GM23338 (cell line): ENCODE data around the gene TYRO3. TPM values are rescaled to one million over a fixed set of nuclear protein-coding genes. Genes with fewer than 3 reads are reported as not detected.

Experiments used
- ATAC-seq: fragments of 200-7000 bp; cut with Tn5 transposase; 3 replicates; pipeline ENCODE4 v1.9.1; 2020
- DNase-seq: peaks from one replicate; pipeline ENCODE4 v3.0.0-alpha.2; 2015; ENCODE audit warnings: low spot score
- H2AFZ ChIP-seq: fragments of 200-600 bp; sonication (generic); 2 replicates; pipeline ENCODE4 v1.8.0; 2016; ENCODE audit warnings: antibody characterized with exemption, mild to moderate bottlenecking, moderate library complexity
- H3F3A ChIP-seq: fragments of 200-600 bp; sonication (generic); replicated peaks from 2 replicates; pipeline ENCODE4 v1.8.0; 2017; ENCODE audit warnings: antibody characterized with exemption, mixed run types, low read depth
- H3K27ac ChIP-seq: fragments of 200-600 bp; sonication (generic); 2 replicates; pipeline ENCODE4 v1.6.1; 2016; ENCODE audit warnings: low read depth
- H3K27me3 ChIP-seq: fragments of 200-600 bp; sonication (generic); 2 replicates; pipeline ENCODE4 v1.8.0; 2016; ENCODE audit warnings: mild to moderate bottlenecking, mixed run types, moderate library complexity; ENCODE audit not compliant: insufficient read depth
- H3K36me3 ChIP-seq: fragments of 200-600 bp; sonication (generic); 2 replicates; pipeline ENCODE4 v1.8.0; 2016; ENCODE audit warnings: mild to moderate bottlenecking; ENCODE audit not compliant: insufficient read depth
- H3K4me1 ChIP-seq: fragments of 200-600 bp; sonication (generic); 2 replicates; pipeline ENCODE4 v1.8.0; 2016; ENCODE audit warnings: mild to moderate bottlenecking, moderate library complexity; ENCODE audit not compliant: insufficient read depth
- H3K4me2 ChIP-seq: fragments of 200-600 bp; sonication (generic); 2 replicates; pipeline ENCODE4 v1.7.1; 2017; ENCODE audit warnings: mixed run types
- H3K4me3 ChIP-seq: fragments of 200-600 bp; sonication (generic); 2 replicates; pipeline ENCODE4 v1.6.1; 2016; ENCODE audit warnings: mixed run types
- H3K79me2 ChIP-seq: fragments of 200-600 bp; sonication (generic); replicated peaks from 2 replicates; pipeline ENCODE4 v1.8.0; 2017; ENCODE audit warnings: mild to moderate bottlenecking; ENCODE audit not compliant: insufficient read depth
- H3K9me2 ChIP-seq: fragments of 200-600 bp; sonication (generic); 2 replicates; pipeline ENCODE4 v1.8.0; 2017; ENCODE audit not compliant: insufficient read depth
- H4K20me1 ChIP-seq: fragments of 200-600 bp; sonication (generic); replicated peaks from 2 replicates; pipeline ENCODE4 v1.8.0; 2017; ENCODE audit warnings: mild to moderate bottlenecking; ENCODE audit not compliant: insufficient read depth
- H3K27ac Mint-ChIP-seq: 2 replicates; pipeline ENCODE4 v1.8.0; 2020; ENCODE audit warnings: inconsistent platforms, mild to moderate bottlenecking, moderate library complexity, mixed read lengths
- H3K27me3 Mint-ChIP-seq: 3 replicates; pipeline ENCODE4 v1.8.0; 2022; ENCODE audit warnings: low read depth, mild to moderate bottlenecking, moderate library complexity, mixed read lengths, inconsistent platforms; ENCODE audit not compliant: insufficient read depth, poor library complexity
- H3K36me3 Mint-ChIP-seq: 3 replicates; pipeline ENCODE4 v1.8.0; 2021; ENCODE audit warnings: low read depth, mild to moderate bottlenecking, inconsistent platforms, moderate library complexity, mixed read lengths
- H3K4me1 Mint-ChIP-seq: 3 replicates; pipeline ENCODE4 v1.8.0; 2020; ENCODE audit warnings: mild to moderate bottlenecking, inconsistent platforms, mixed read lengths
- H3K4me3 Mint-ChIP-seq: 3 replicates; pipeline ENCODE4 v1.8.0; 2021; ENCODE audit warnings: moderate library complexity, mild to moderate bottlenecking, inconsistent platforms, mixed read lengths
- H3K9me3 Mint-ChIP-seq: 3 replicates; pipeline ENCODE4 v1.8.0; 2020; ENCODE audit warnings: moderate library complexity, mild to moderate bottlenecking, inconsistent platforms, mixed read lengths
- CTCF ChIP-seq, 2 experiments: fragments of 200-600 bp in 1 of 2; sonication (generic) in 1 of 2; conservative IDR thresholded peaks; 2 replicates each; pipeline versions ENCODE4 v1.5.1 to v1.6.1; 2016 to 2017; ENCODE audit warnings: antibody characterized with exemption in 2 of 2, low read depth in 2 of 2, mild to moderate bottlenecking in 2 of 2, moderate library complexity in 1 of 2
- ETS1 ChIP-seq: IDR thresholded peaks from 2 replicates; pipeline ENCODE4 v1.6.1; 2016; ENCODE audit warnings: antibody characterized with exemption
- polyA plus RNA-seq: library from polyadenylated mRNA; unstranded; fragments of >200 nt; fragmentation: Nextera tagmentation; extraction: Ambion mirVana; gene quantifications from 2 replicates; pipeline ENCODE4 v1.2.1, GENCODE V29; 2016
- total RNA-seq: library from RNA; depleted of rRNA; stranded (reverse); fragments of >200 nt; shearing (Covaris generic); gene quantifications from 2 replicates; pipeline ENCODE4 v1.2.3, GENCODE V29; 2014

The TYRO3 gene
- total and polyA plus RNA-seq, 2 experiments from 2014 or later = 32.6 to 61.0 TPM

GRCh38 chr15:41561104-41561776 lies 2.2 kb downstream of the TYRO3 start:
- H3K9me2 ChIP-seq = no peaks in the 10 kb centered on the region
- no peak overlapping the region for H3K4me3 ChIP-seq
- H3K36me3 ChIP-seq = peaks cover 2% of the 10 kb centered on the region; the same call in 1 of the 2 replicates
- peak overlapping the region; percentile 89; the same call in 2 of the 3 replicates for H3K4me3 Mint-ChIP-seq
- peaks cover 72% of the 10 kb centered on the region for H3K4me1 ChIP-seq
- H3K79me2 ChIP-seq = peaks cover 17% of the 10 kb centered on the region
- no peaks in the 10 kb centered on the region; the same call in 1 of the 2 replicates for H4K20me1 ChIP-seq
- peaks cover 75% of the 10 kb centered on the region for H3K4me1 Mint-ChIP-seq
- peak overlapping the region; percentile 100 for H3K4me2 ChIP-seq
- H3F3A ChIP-seq = peaks cover 12% of the 10 kb centered on the region
- peaks cover 41% of the 10 kb centered on the region for H3K36me3 Mint-ChIP-seq
- DNase-seq (no peak), ATAC-seq (no peak)
- H3K27me3 ChIP-seq = peaks cover 4% of the 10 kb centered on the region; the same call in 1 of the 2 replicates
- TF ChIP-seq CTCF (conservative IDR thresholded peaks at IDR 0.05; ENCODE audit: low read depth in 2 of 2) (peak in 1 of 2 experiments; percentile 50; a peak in 2 of 4 replicates), ETS1 (no peak)
- H3K27me3 Mint-ChIP-seq = peaks cover 25% of the 10 kb centered on the region
- peak overlapping the region; percentile 88; the same call in 1 of the 2 replicates for H3K27ac Mint-ChIP-seq
- peak overlapping the region; percentile 90; the same call in 1 of the 2 replicates for H3K27ac ChIP-seq
- no peaks in the 10 kb centered on the region; the same call in 2 of the 3 replicates for H3K9me3 Mint-ChIP-seq
- no peak overlapping the region for H2AFZ ChIP-seq

GRCh38 chr15:41561777-41562145 lies 2.7 kb downstream of the TYRO3 start:
- peaks cover 77% of the 10 kb centered on the region for H3K4me1 ChIP-seq
- DNase-seq (peak; percentile 67), ATAC-seq (peak; percentile 14)
- H2AFZ ChIP-seq = no peak overlapping the region
- peaks cover 17% of the 10 kb centered on the region for H3K79me2 ChIP-seq
- Mint-ChIP-seq H3K4me3 (peak overlapping the region; percentile 24; the same call in 2 of the 3 replicates), H3K9me3 (no peaks in the 10 kb centered on the region; the same call in 2 of the 3 replicates), H3K4me1 (peaks cover 79% of the 10 kb centered on the region), H3K36me3 (peaks cover 46% of the 10 kb centered on the region), H3K27me3 (peaks cover 25% of the 10 kb centered on the region), H3K27ac (peak overlapping the region; percentile 88)
- peaks cover 12% of the 10 kb centered on the region for H3F3A ChIP-seq
- H3K27me3 ChIP-seq = peaks cover 4% of the 10 kb centered on the region; the same call in 1 of the 2 replicates
- peak overlapping the region; percentile 90 for H3K27ac ChIP-seq
- TF ChIP-seq CTCF (conservative IDR thresholded peaks at IDR 0.05; ENCODE audit: low read depth in 2 of 2) = peak; percentile 22 to 38; a peak in 2 of 4 replicates
- no peak for TF ChIP-seq ETS1
- no peak overlapping the region for H3K4me3 ChIP-seq
- H3K4me2 ChIP-seq = peak overlapping the region; percentile 100
- H4K20me1 ChIP-seq = no peaks in the 10 kb centered on the region; the same call in 1 of the 2 replicates
- H3K36me3 ChIP-seq = peaks cover 2% of the 10 kb centered on the region; the same call in 1 of the 2 replicates
- H3K9me2 ChIP-seq = no peaks in the 10 kb centered on the region
